Heart left ventricle (tissue), 16 donors: ENCODE results near the gene YEATS2. TPM values are rescaled to one million over a fixed set of nuclear protein-coding genes. Genes with fewer than 3 reads are reported as not detected.
"Not testable (repeated sequence)": the region's sequence is repeated elsewhere in the genome, so short reads cannot be mapped to it uniquely, and the experiment has no call there.

ENCODE experiments used
- ATAC-seq, 4 donors: fragments of 200-7000 bp; cut with Tn5 transposase; one replicate each; pipeline ENCODE4 v1.9.1; 2020 to 2022; ENCODE audit warnings: moderate library complexity in 4 of 4, mild to moderate bottlenecking in 3 of 4, moderate number of reproducible peaks in 1 of 4
- DNase-seq, 5 donors: peaks; one replicate each; pipeline ENCODE4 v3.0.0-alpha.2; 2020
- H3K27ac ChIP-seq, 12 donors: fragments of 200-600 bp; sonication (generic) in 4 of 12; one replicate each; pipeline versions ENCODE4 v1.5.0 to v1.8.0; 2016 to 2022; ENCODE audit warnings: mild to moderate bottlenecking in 2 of 12
- H3K27me3 ChIP-seq, 9 donors: fragments of 200-600 bp; sonication (generic) in 2 of 9; one replicate each; pipeline versions ENCODE4 v1.5.1 to v1.8.0; 2016 to 2022; ENCODE audit warnings: mild to moderate bottlenecking in 3 of 9
- H3K36me3 ChIP-seq, 9 donors: fragments of 200-600 bp; sonication (generic) in 2 of 9; one replicate each; pipeline versions ENCODE4 v1.5.0 to v1.8.0; 2018 to 2022; ENCODE audit warnings: mild to moderate bottlenecking in 2 of 9
- H3K4me1 ChIP-seq, 12 donors: fragments of 200-600 bp; sonication (generic) in 4 of 12; one replicate each; pipeline versions ENCODE4 v1.5.0 to v1.8.0; 2016 to 2022; ENCODE audit warnings: mild to moderate bottlenecking in 3 of 12
- H3K4me3 ChIP-seq, 12 donors: fragments of 200-600 bp; sonication (generic) in 4 of 12; one replicate each; pipeline versions ENCODE4 v1.5.0 to v1.8.0; 2017 to 2022; ENCODE audit warnings: mild to moderate bottlenecking in 9 of 12, moderate library complexity in 4 of 12
- H3K9me3 ChIP-seq, 12 donors: fragments of 200-600 bp; sonication (generic) in 4 of 12; one replicate each; pipeline versions ENCODE4 v1.5.0 to v1.8.0; 2016 to 2022; ENCODE audit warnings: mild to moderate bottlenecking in 1 of 12
- POLR2A ChIP-seq, 2 donors: fragments of 450-650 bp; IDR thresholded peaks; one replicate each; pipeline ENCODE4 v1.6.1; 2017; ENCODE audit warnings: antibody characterized with exemption in 2 of 2, mild to moderate bottlenecking in 2 of 2, moderate library complexity in 2 of 2
- WGBS, 4 donors: extraction: QIAGEN DNeasy Blood & Tissue Kit in 2 of 4; methylation state at CpG; one replicate each; pipeline versions ENCODE4 v1.1.5 to v1.1.7; 2013 to 2018; 5-methylcytosine and 5-hydroxymethylcytosine counted together
- intact Hi-C, 10 donors: fragments of 100-400 bp; cut with DNase I; formaldehyde crosslinking; loops; one replicate each; pipeline versions ENCODE4 v1.11.1 to v1.14.2; 2022
- polyA plus RNA-seq, 2 donors: library from polyadenylated mRNA; stranded (reverse); fragments of 200-250 nt; gene quantifications; one replicate each; pipeline ENCODE4 v1.2.3, GENCODE V29; 2013
- total RNA-seq, 9 donors: library from RNA; depleted of rRNA in 2 of 9; stranded (reverse); fragments of >200 nt in 2 of 9; fragmentation: NEBNext Ultra II Directional in 3 of 9; extraction: Animal tissue kit (Norgen Biotek cat#: 25700) in 3 of 9; gene quantifications; one replicate each; pipeline versions ENCODE4 v1.1.0 to v1.2.4, GENCODE V29; 2016 to 2023
- TF ChIP-seq, protein P1 (sequence below), 12 donors: fragments of 200-600 bp; sonication (generic) in 4 of 12; IDR thresholded peaks; one replicate each; pipeline versions ENCODE4 v1.5.0 to v1.8.0; 2018 to 2022; ENCODE audit warnings: antibody characterized with exemption in 12 of 12, mild to moderate bottlenecking in 5 of 12
- donor health status: ischemic (EF 13 %, LVEDD 7.1; RV severe dilation, severe dysfunction).
- donor health status: healthy with polysubstance abuse.
- donor health status: DM: no; HTN: yes; CAD: no.
- donor health status: DM: no; HTN: no; CAD: no.
- donor health status: ischemic (EF 25% LVEDD 6.9; RV normal size, moderate dysfunction).
- donor health status: ischemic (EF 25% LVEDD 5.7; RV mildly dilated, moderate dysfunction).
- donor health status: healthy.
- donor health status: DM: yes; HTN: yes; CAD: no.
- donor health status: ischemic (EF 35%, LVEDD 5.7; RV mildly dilated, moderate dysfunction).
- donor health status: nonischemic (EF 11% LVEDD 7.7; RV severe dilation, severe dysfunction).
- donor health status: DM: yes; HTN: yes; CAD: no.
- donor health status: PGD.
- donor health status: ischemic (EF 29% LVEDD 5.4; RV normal size, mild dysfunction).
- donor health status: nonischemic (EF 23%, LVEDD 6.1; RV moderate dilation, normal function).

YEATS2 gene
- total and polyA plus RNA-seq, 11 donors, result 3.2 to 21.2 (median 9.8) TPM

DNA sequence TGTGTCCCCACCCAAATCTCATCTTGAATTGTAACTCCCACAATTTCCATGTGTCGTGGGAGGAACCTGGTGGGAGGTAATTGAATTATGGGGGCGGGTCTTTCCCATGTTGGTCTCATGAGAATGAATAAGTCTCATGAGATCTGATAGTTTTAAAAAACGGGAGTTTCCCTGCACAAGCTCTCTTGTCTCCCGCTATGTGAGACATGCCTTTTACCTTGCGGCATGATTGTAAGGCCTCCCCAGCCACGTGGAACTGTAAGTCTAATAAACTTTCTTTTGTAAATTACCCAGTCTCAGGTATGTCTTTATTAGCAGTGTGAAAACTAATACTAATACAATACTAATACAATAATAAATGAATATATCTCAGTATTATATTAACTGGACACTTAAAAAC is 9.9 kb upstream of the YEATS2 start:
- no peak for ATAC-seq
- H3K27ac ChIP-seq, result no peak overlapping the region
- H3K36me3 ChIP-seq, result peaks cover 0 to 9% (median 0%) of the 10 kb centered on the region in 9 donors
- 84 to 88% (median 86%) methylated on average over 6 of the region's 6 CpGs for WGBS, 4 donors
- H3K27me3 ChIP-seq, result no peaks in the 10 kb centered on the region
- H3K4me1 ChIP-seq, result peaks cover 0 to 4% (median 0%) of the 10 kb centered on the region in 12 donors
- no peak overlapping the region for H3K4me3 ChIP-seq
- H3K9me3 ChIP-seq, result no peaks in the 10 kb centered on the region
- DNase-seq, result no peak
- TF ChIP-seq, protein P1, sequence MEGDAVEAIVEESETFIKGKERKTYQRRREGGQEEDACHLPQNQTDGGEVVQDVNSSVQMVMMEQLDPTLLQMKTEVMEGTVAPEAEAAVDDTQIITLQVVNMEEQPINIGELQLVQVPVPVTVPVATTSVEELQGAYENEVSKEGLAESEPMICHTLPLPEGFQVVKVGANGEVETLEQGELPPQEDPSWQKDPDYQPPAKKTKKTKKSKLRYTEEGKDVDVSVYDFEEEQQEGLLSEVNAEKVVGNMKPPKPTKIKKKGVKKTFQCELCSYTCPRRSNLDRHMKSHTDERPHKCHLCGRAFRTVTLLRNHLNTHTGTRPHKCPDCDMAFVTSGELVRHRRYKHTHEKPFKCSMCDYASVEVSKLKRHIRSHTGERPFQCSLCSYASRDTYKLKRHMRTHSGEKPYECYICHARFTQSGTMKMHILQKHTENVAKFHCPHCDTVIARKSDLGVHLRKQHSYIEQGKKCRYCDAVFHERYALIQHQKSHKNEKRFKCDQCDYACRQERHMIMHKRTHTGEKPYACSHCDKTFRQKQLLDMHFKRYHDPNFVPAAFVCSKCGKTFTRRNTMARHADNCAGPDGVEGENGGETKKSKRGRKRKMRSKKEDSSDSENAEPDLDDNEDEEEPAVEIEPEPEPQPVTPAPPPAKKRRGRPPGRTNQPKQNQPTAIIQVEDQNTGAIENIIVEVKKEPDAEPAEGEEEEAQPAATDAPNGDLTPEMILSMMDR (IDR thresholded peaks at IDR 0.05), result no peak
- TF ChIP-seq POLR2A (IDR thresholded peaks at IDR 0.05), result no peak
- intact Hi-C loops, result no loop called here

DNA sequence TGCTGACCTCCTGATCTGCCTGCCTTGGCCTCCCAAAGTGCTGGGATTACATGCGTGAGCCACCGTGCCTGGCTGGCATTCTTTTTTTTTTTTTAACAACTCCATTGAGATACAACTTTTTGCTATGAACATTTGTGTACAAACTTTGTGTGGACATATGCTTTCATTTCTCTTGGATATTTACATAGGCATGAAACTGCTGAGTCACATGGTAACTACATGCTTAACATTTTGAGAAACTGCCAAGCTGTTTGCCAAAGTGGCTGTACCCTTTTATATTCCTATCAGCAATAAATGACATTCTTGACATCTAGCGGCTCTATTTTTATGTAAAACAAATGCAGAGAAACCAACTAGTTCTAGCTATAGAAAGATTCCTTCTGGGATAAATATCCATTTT is 8.7 kb upstream of the YEATS2 start:
- Histone ChIP-seq H3K36me3 (no peaks in the 10 kb centered on the region), H3K27me3 (no peaks in the 10 kb centered on the region), H3K9me3 (no peaks in the 10 kb centered on the region), H3K4me1 (peaks cover 0 to 4% (median 0%) of the 10 kb centered on the region in 12 donors), H3K4me3 (no peak overlapping the region), H3K27ac (no peak overlapping the region)
- ATAC-seq, result no peak
- intact Hi-C loops, result no loop called here
- no peak for DNase-seq
- WGBS, 4 donors, result 61 to 70% (median 67%) methylated on average over 3 of the region's 3 CpGs
- TF ChIP-seq POLR2A (IDR thresholded peaks at IDR 0.05), result no peak
- TF ChIP-seq, protein P1 (IDR thresholded peaks at IDR 0.05), result no peak

DNA sequence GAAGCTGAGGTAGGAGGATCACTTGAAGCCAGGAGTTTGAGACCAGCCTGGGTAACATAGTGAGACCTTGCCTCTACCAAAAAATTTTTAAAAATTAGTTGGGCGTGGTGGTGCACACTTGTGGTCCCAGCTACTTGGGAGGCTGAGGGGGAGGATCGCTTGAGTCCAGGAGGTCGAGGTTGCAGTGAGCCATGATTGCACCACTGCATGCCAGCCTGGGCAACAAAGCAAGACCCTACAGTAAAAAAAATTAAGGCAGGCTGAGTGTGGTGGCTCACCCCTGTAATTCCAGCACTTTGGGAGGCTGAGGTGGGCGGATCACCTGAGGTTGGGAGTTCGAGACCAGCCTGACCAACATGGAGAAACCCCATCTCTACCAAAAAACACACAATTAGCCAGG is 8.0 kb upstream of the YEATS2 start:
- not testable (repeated sequence) for ATAC-seq, H3K4me1 ChIP-seq, DNase-seq, H3K9me3 ChIP-seq, H3K27ac ChIP-seq, H3K4me3 ChIP-seq, H3K27me3 ChIP-seq, H3K36me3 ChIP-seq
- intact Hi-C loops, result loop anchor here in 1 of 10 donors (10.0 kb wide), 1 partner anchor 55 kb away; the partner anchor contains the start of gene KLHL24
- WGBS, 4 donors, result 93 to 99% (median 98%) methylated on average over 5 of the region's 5 CpGs

DNA sequence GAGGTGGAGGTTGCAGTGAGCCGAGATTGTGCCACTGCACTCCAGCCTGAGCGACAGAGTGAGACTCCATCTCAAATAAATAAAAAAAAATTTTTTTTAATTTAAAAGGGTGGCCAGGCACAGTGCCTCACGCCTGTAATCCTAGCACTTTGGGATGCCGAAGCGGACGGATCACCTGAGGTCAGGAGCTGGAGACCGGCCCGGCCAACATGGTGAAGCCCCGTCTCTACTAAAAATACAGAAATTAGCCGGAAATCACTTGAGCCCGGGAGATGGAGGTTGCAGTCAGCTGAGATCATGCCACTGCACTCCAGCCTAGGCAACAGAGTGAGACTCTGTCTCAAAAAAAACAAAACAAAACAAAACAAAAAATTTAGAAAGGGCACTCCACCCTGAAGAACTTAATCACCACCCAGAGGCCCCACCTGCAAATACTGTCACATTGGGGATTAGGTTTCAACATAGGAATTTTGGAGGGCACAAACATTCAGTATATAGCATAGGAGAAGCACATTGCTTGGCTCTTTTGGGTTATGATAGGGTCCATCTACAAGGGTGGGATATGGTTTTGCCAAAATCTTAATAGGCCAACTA is 7.1 kb upstream of the YEATS2 start:
- 92 to 97% (median 96%) methylated on average over 11 of the region's 11 CpGs for WGBS, 4 donors
- Histone ChIP-seq H3K9me3 (no peaks in the 10 kb centered on the region), H3K4me3 (no peak overlapping the region), H3K27ac (no peak overlapping the region), H3K36me3 (no peaks in the 10 kb centered on the region), H3K27me3 (no peaks in the 10 kb centered on the region), H3K4me1 (peaks cover 0 to 4% (median 0%) of the 10 kb centered on the region in 12 donors)
- intact Hi-C loops, result loop anchor here in 1 of 10 donors (10.0 kb wide), 1 partner anchor 56 kb away; the partner anchor contains the start of gene KLHL24
- no peak for TF ChIP-seq POLR2A (IDR thresholded peaks at IDR 0.05)
- TF ChIP-seq, protein P1 (IDR thresholded peaks at IDR 0.05), result no peak
- no peak for ATAC-seq
- no peak for DNase-seq

DNA sequence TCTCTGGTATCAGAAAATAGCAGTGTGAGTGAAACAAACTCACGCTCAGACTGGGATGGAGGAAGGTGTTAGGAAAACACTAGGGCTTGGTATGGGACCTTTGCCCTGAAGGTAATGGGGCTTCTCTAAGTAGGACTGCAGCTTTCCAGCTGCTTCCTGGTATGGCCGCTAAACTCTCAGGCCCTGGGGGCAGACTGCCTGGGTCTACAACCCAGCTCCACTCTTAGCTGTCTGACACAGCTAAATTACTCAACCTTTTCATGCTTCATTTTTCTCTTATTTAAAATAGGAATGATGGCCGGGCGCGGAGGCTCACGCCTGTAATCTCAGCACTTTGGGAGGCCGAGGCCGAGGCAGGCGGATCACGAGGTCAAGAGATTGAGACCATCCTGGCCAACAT is 5.2 kb upstream of the YEATS2 start:
- Histone ChIP-seq H3K4me1 (peaks cover 0 to 8% (median 0%) of the 10 kb centered on the region in 12 donors), H3K27me3 (no peaks in the 10 kb centered on the region), H3K27ac (no peak overlapping the region), H3K36me3 (no peaks in the 10 kb centered on the region), H3K9me3 (no peaks in the 10 kb centered on the region), H3K4me3 (no peak overlapping the region)
- ATAC-seq (no peak), DNase-seq (no peak)
- TF ChIP-seq, protein P1 (IDR thresholded peaks at IDR 0.05), result no peak
- TF ChIP-seq POLR2A (IDR thresholded peaks at IDR 0.05), result no peak
- WGBS, 4 donors, result 91 to 95% (median 94%) methylated on average over 10 of the region's 10 CpGs
- intact Hi-C loops, result loop anchor here in 1 of 10 donors (10.0 kb wide), 1 partner anchor 58 kb away; the partner anchor contains the start of gene KLHL24
